ENCODE results near the gene OPTN.

GRCh38 chr10:13103554-13103953 is 3.6 kb downstream of the OPTN start:
- TF ChIP-seq CTCF (IDR thresholded peaks at IDR 0.05; ENCODE audit: control extremely low read depth in 1 of 3, insufficient read depth in 1 of 3, low read depth in 1 of 3, low read length in 3 of 3) (no peak), SP1 (IDR thresholded peaks at IDR 0.05; ENCODE audit: low read depth, low read length) (no peak), ASH2L (IDR thresholded peaks at IDR 0.05; ENCODE audit: low read length) (no peak), RAD21 (IDR thresholded peaks at IDR 0.05 in 1 of 2, conservative IDR thresholded peaks at IDR 0.05 in 1 of 2; ENCODE audit: low read depth in 2 of 2, low read length in 2 of 2) (no peak), EP300 (IDR thresholded peaks at IDR 0.05; ENCODE audit: borderline replicate concordance in 1 of 2, low read depth in 2 of 2, low read length in 2 of 2) (no peak), BRCA1 (IDR thresholded peaks at IDR 0.05; ENCODE audit: low read depth, low read length) (no peak), TBP (IDR thresholded peaks at IDR 0.05; ENCODE audit: low read depth, low read length) (no peak), SRF (IDR thresholded peaks at IDR 0.05; ENCODE audit: low read depth, low read length) (no peak), MAFK (IDR thresholded peaks at IDR 0.05; ENCODE audit: low read depth, low read length) (no peak), POLR2A (IDR thresholded peaks at IDR 0.05; ENCODE audit: control extremely low read depth in 1 of 2, low read depth in 2 of 2, low read length in 2 of 2) (no peak), JUN (IDR thresholded peaks at IDR 0.05; ENCODE audit: low read depth, low read length) (no peak)

All from H1 (cell line).